ENCODE data around the gene PIK3R2. TPM values are rescaled to one million over a fixed set of nuclear protein-coding genes. Genes with fewer than 3 reads are reported as not detected.
A peak's percentile ranks its signal among the peaks of the same experiment; 100 is the strongest.

PIK3R2 gene
- total RNA-seq, 1 donor from 2014 or later: 36.4 TPM

- peak; percentile 73 for DNase-seq
- Mint-ChIP-seq H3K27ac (ENCODE audit: unreplicated experiment) (no peak overlapping the region), H3K4me3 (ENCODE audit: unreplicated experiment) (no peak overlapping the region), H3K36me3 (ENCODE audit: unreplicated experiment) (no peaks in the 10 kb centered on the region), H3K27me3 (ENCODE audit: unreplicated experiment) (peaks cover 3% of the 10 kb centered on the region), H3K4me1 (ENCODE audit: low read depth, unreplicated experiment) (no peaks in the 10 kb centered on the region), H3K9me3 (ENCODE audit: unreplicated experiment) (no peaks in the 10 kb centered on the region)
- TF ChIP-seq CTCF (IDR thresholded peaks at IDR 0.05; ENCODE audit: partially characterized antibody, unreplicated experiment): peak; percentile 79
Observed at GRCh38 chr19:18167975-18168645, 15.1 kb downstream of the PIK3R2 start.

GRCh38 chr19:18168673-18169381 is 15.9 kb downstream of the PIK3R2 start:
- no peaks in the 10 kb centered on the region for H3K36me3 Mint-ChIP-seq (ENCODE audit: unreplicated experiment)
- no peaks in the 10 kb centered on the region for H3K9me3 Mint-ChIP-seq (ENCODE audit: unreplicated experiment)

GRCh38 chr19:18170714-18171255 is 17.8 kb downstream of the PIK3R2 start:
- Mint-ChIP-seq H3K36me3 (ENCODE audit: unreplicated experiment) (no peaks in the 10 kb centered on the region), H3K27ac (ENCODE audit: unreplicated experiment) (no peak overlapping the region), H3K4me3 (ENCODE audit: unreplicated experiment) (no peak overlapping the region), H3K9me3 (ENCODE audit: unreplicated experiment) (no peaks in the 10 kb centered on the region), H3K4me1 (ENCODE audit: low read depth, unreplicated experiment) (no peaks in the 10 kb centered on the region), H3K27me3 (ENCODE audit: unreplicated experiment) (peaks cover 6% of the 10 kb centered on the region)
- no peak for DNase-seq
- TF ChIP-seq CTCF (IDR thresholded peaks at IDR 0.05; ENCODE audit: partially characterized antibody, unreplicated experiment): no peak

More at GRCh38 chr19:18168673-18169381, 15.9 kb downstream of the PIK3R2 start:
- Mint-ChIP-seq H3K4me1 (ENCODE audit: low read depth, unreplicated experiment) (no peaks in the 10 kb centered on the region), H3K4me3 (ENCODE audit: unreplicated experiment) (no peak overlapping the region), H3K27ac (ENCODE audit: unreplicated experiment) (no peak overlapping the region), H3K27me3 (ENCODE audit: unreplicated experiment) (peaks cover 3% of the 10 kb centered on the region)
- TF ChIP-seq CTCF (IDR thresholded peaks at IDR 0.05; ENCODE audit: partially characterized antibody, unreplicated experiment): no peak
- DNase-seq: no peak

GRCh38 chr19:18171605-18172327 is 18.8 kb downstream of the PIK3R2 start:
- Mint-ChIP-seq H3K9me3 (ENCODE audit: unreplicated experiment) (no peaks in the 10 kb centered on the region), H3K27me3 (ENCODE audit: unreplicated experiment) (peaks cover 6% of the 10 kb centered on the region), H3K4me3 (ENCODE audit: unreplicated experiment) (no peak overlapping the region), H3K4me1 (ENCODE audit: low read depth, unreplicated experiment) (no peaks in the 10 kb centered on the region), H3K27ac (ENCODE audit: unreplicated experiment) (no peak overlapping the region), H3K36me3 (ENCODE audit: unreplicated experiment) (no peaks in the 10 kb centered on the region)
- DNase-seq: no peak
- no peak for TF ChIP-seq CTCF (IDR thresholded peaks at IDR 0.05; ENCODE audit: partially characterized antibody, unreplicated experiment)

Measured in glutamatergic neuron (in vitro differentiated cells).